K562 (cell line): ENCODE results near the gene SGSH. TPM values are rescaled to one million over a fixed set of nuclear protein-coding genes. Genes with fewer than 3 reads are reported as not detected.
A peak's percentile ranks its signal among the peaks of the same experiment; 100 is the strongest.

ENCODE experiments used
- ATF1 ChIP-seq, 2 experiments: fragments of 450-650 bp in 1 of 2; IDR thresholded peaks; 2 replicates each; pipeline ENCODE4 v1.6.1; 2016; ENCODE audit warnings: missing compliant biosample characterization in 1 of 2, missing genetic modification characterization in 1 of 2
- FIP1L1 ChIP-seq: fragments of 200-400 bp; formaldehyde crosslinking; IDR thresholded peaks from 2 replicates; pipeline ENCODE4 v1.6.1; 2018; ENCODE audit warnings: mild to moderate bottlenecking, low read depth, low read length; ENCODE audit not compliant: poor library complexity, severe bottlenecking
- GATAD2B ChIP-seq: fragments of 450-650 bp; IDR thresholded peaks from 2 replicates; pipeline ENCODE4 v1.6.1; 2017; ENCODE audit warnings: mild to moderate bottlenecking, borderline replicate concordance
- HDAC8 ChIP-seq: fragments of 450-650 bp; IDR thresholded peaks from 2 replicates; pipeline ENCODE4 v1.6.1; 2016; ENCODE audit warnings: mild to moderate bottlenecking, missing genetic modification characterization, moderate library complexity, missing compliant biosample characterization
- MYC ChIP-seq, 2 experiments: fragments of 250-450 bp in 1 of 2; sonication (Bioruptor Pico) in 1 of 2; IDR thresholded peaks; 2 replicates each; pipeline versions ENCODE4 v1.5.1 to v1.6.1; 2012 to 2021; ENCODE audit warnings: low read depth in 2 of 2, borderline replicate concordance in 1 of 2, improper control_type of control experiment in 1 of 2, low read length in 1 of 2, mild to moderate bottlenecking in 1 of 2, moderate library complexity in 1 of 2
- PML ChIP-seq: IDR thresholded peaks from 2 replicates; pipeline ENCODE4 v1.6.1; 2012; ENCODE audit warnings: low read length, inconsistent platforms
- RCOR1 ChIP-seq, 2 experiments: IDR thresholded peaks; 2 replicates each; pipeline ENCODE4 v1.6.1; 2012; ENCODE audit warnings: low read depth in 2 of 2, low read length in 2 of 2, borderline replicate concordance in 1 of 2, improper control_type of control experiment in 1 of 2
- TSC22D4 ChIP-seq: fragments of 450-650 bp; IDR thresholded peaks from 2 replicates; pipeline ENCODE4 v1.6.1; 2016; ENCODE audit warnings: missing genetic modification characterization, missing biosample characterization, control low read depth
- YY1 ChIP-seq, 3 experiments: IDR thresholded peaks; 2 replicates each; pipeline ENCODE4 v1.6.1; 2011; ENCODE audit warnings: low read length in 2 of 3, mild to moderate bottlenecking in 2 of 3, moderate library complexity in 2 of 3, borderline replicate concordance in 1 of 3, control low read depth in 1 of 3, low read depth in 1 of 3; ENCODE audit not compliant: insufficient read depth in 3 of 3, insufficient replicate concordance in 2 of 3, control insufficient read depth in 1 of 3, insufficient read length in 1 of 3; ENCODE audit errors: extremely low read depth in 1 of 3
- ZFX ChIP-seq: sonication (generic); formaldehyde crosslinking; IDR thresholded peaks from 2 replicates; pipeline ENCODE4 v1.8.0; 2022; ENCODE audit warnings: mild to moderate bottlenecking, missing genetic modification reagents, moderate library complexity
- ZNF583 ChIP-seq: fragments of 250-450 bp; sonication (Bioruptor Pico); IDR thresholded peaks from 2 replicates; pipeline ENCODE4 v1.4.0; 2020
- ZNF584 ChIP-seq: fragments of 200-800 bp; sonication (Bioruptor generic); IDR thresholded peaks from 2 replicates; pipeline ENCODE4 v1.6.1; 2016; ENCODE audit warnings: low read depth, mild to moderate bottlenecking, missing genetic modification characterization, missing compliant biosample characterization
- ZNF76 ChIP-seq: fragments of 250-450 bp; sonication (Bioruptor Pico); IDR thresholded peaks from 2 replicates; pipeline ENCODE4 v1.4.0; 2020; ENCODE audit warnings: mild to moderate bottlenecking, moderate library complexity, borderline replicate concordance
- polyA plus RNA-seq, 8 experiments: library from polyadenylated mRNA; depleted of rRNA in 4 of 8; stranded (reverse) in 5 of 8; unstranded in 3 of 8; fragments of >200 nt; fragmentation: Nextera tagmentation in 2 of 8; fragmentation: Illumina TruSeq in 1 of 8; extraction: Ambion mirVana in 2 of 8; extraction: Trizol in 1 of 8; gene quantifications; 2 replicates each; pipeline versions ENCODE4 v1.2.1 to v1.2.3, GENCODE V29; 2011 to 2014; ENCODE audit warnings: inconsistent platforms in 1 of 8, missing spikeins in 1 of 8
- total RNA-seq, 7 experiments: library from RNA; depleted of rRNA in 6 of 7; stranded (reverse); fragments of >200 nt in 6 of 7; fragmentation: Illumina TruSeq in 2 of 7; extraction: Trizol in 2 of 7; gene quantifications; 2 replicates each; pipeline versions ENCODE4 v1.2.1 to v1.2.3, GENCODE V29; 2011 to 2021; ENCODE audit warnings: low replicate concordance in 1 of 7
- TF ChIP-seq, protein P1 (sequence below): sonication (generic); formaldehyde crosslinking; IDR thresholded peaks from 2 replicates; pipeline ENCODE4 v1.8.0; 2022; ENCODE audit warnings: mild to moderate bottlenecking, missing genetic modification reagents
- TF ChIP-seq, protein P2 (sequence below): fragments of 200-800 bp; sonication (Bioruptor generic); IDR thresholded peaks from 2 replicates; pipeline ENCODE4 v1.6.1; 2017; ENCODE audit warnings: missing genetic modification characterization, missing compliant biosample characterization
- TF ChIP-seq, protein P3 (sequence below): fragments of 450-650 bp; conservative IDR thresholded peaks from 2 replicates; pipeline ENCODE4 v1.6.1; 2016; ENCODE audit warnings: missing genetic modification characterization, low read depth, mild to moderate bottlenecking, missing compliant biosample characterization, moderate library complexity
- TF ChIP-seq, protein P4 (sequence below): sonication (generic); formaldehyde crosslinking; IDR thresholded peaks from 2 replicates; pipeline ENCODE4 v1.8.1; 2023; ENCODE audit warnings: mild to moderate bottlenecking, missing genetic modification reagents, moderate library complexity

Gene SGSH
- total and polyA plus RNA-seq, 9 of the 15 experiments (the other 6 are each of a cell fraction or from before 2014, with no cell fraction given) = 0.25 to 15.7 (median 4.9) TPM

DNA sequence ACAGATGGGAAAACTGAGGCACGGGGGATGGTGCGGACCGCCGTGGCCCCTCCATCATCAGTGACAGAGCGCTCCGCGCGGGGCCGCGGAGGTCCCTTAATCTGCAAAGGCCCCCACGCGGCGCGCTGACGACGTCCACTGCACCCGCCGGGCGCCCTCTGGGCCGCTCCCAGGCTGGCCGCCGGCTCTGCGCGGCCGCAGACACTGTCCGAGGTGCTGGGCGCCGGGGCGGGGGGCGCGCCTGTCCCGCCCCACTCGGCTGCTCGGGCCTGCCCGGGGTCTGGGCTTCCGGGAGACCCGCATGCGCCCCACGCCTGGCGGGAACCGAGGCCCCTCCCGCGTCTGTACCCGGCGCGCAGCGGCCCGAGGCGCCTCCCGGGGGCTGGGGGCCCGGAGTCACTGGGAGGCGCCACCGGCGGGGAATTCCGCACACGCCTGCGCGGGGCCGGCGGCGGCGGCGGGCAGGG, 40.0 kb upstream of the SGSH start (continued):
- TF ChIP-seq, protein P1, sequence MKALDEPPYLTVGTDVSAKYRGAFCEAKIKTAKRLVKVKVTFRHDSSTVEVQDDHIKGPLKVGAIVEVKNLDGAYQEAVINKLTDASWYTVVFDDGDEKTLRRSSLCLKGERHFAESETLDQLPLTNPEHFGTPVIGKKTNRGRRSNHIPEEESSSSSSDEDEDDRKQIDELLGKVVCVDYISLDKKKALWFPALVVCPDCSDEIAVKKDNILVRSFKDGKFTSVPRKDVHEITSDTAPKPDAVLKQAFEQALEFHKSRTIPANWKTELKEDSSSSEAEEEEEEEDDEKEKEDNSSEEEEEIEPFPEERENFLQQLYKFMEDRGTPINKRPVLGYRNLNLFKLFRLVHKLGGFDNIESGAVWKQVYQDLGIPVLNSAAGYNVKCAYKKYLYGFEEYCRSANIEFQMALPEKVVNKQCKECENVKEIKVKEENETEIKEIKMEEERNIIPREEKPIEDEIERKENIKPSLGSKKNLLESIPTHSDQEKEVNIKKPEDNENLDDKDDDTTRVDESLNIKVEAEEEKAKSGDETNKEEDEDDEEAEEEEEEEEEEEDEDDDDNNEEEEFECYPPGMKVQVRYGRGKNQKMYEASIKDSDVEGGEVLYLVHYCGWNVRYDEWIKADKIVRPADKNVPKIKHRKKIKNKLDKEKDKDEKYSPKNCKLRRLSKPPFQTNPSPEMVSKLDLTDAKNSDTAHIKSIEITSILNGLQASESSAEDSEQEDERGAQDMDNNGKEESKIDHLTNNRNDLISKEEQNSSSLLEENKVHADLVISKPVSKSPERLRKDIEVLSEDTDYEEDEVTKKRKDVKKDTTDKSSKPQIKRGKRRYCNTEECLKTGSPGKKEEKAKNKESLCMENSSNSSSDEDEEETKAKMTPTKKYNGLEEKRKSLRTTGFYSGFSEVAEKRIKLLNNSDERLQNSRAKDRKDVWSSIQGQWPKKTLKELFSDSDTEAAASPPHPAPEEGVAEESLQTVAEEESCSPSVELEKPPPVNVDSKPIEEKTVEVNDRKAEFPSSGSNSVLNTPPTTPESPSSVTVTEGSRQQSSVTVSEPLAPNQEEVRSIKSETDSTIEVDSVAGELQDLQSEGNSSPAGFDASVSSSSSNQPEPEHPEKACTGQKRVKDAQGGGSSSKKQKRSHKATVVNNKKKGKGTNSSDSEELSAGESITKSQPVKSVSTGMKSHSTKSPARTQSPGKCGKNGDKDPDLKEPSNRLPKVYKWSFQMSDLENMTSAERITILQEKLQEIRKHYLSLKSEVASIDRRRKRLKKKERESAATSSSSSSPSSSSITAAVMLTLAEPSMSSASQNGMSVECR (CRISPR knock-in tag) = peak; percentile 62; the same call in 1 of the 2 replicates
- TF ChIP-seq PML (peak; percentile 18; the same call in 1 of the 2 replicates), ATF1 (CRISPR knock-in tag; IDR thresholded peaks at IDR 0.05) (no peak), ATF1 (tag; IDR thresholded peaks at IDR 0.05) (peak; percentile 61), ZNF76 (0 out of 2 replicates have a peak, but pooled peaks have one; percentile 19), MYC (IDR thresholded peaks at IDR 0.05; ENCODE audit: low read depth, low read length) (peak; percentile 51; the same call in 1 of the 2 replicates), MYC (CRISPR knock-in tag; IDR thresholded peaks at IDR 0.05; ENCODE audit: borderline replicate concordance, low read depth) (no peak), ZNF583 (CRISPR knock-in tag) (peak; percentile 70; the same call in 1 of the 2 replicates), RCOR1 (IDR thresholded peaks at IDR 0.05; ENCODE audit: borderline replicate concordance in 1 of 2, low read depth in 2 of 2, low read length in 2 of 2) (peak in 1 of 2 experiments; percentile 46; a peak in 1 of 4 replicates), TSC22D4 (tag) (no peak), GATAD2B (peak; percentile 97), ZFX (CRISPR knock-in tag) (peak; percentile 70), HDAC8 (tag) (0 out of 2 replicates have a peak, but pooled peaks have one; percentile 55), FIP1L1 (no peak), ZNF584 (CRISPR knock-in tag) (no peak), YY1 (IDR thresholded peaks at IDR 0.05; ENCODE audit: borderline replicate concordance in 1 of 3, control insufficient read depth in 1 of 3, extremely low read depth in 1 of 3, insufficient read depth in 3 of 3, insufficient read length in 1 of 3, insufficient replicate concordance in 2 of 3, low read depth in 1 of 3, low read length in 2 of 3) (peak in 2 of 3 experiments; percentile 15 to 45)
- TF ChIP-seq, protein P2, sequence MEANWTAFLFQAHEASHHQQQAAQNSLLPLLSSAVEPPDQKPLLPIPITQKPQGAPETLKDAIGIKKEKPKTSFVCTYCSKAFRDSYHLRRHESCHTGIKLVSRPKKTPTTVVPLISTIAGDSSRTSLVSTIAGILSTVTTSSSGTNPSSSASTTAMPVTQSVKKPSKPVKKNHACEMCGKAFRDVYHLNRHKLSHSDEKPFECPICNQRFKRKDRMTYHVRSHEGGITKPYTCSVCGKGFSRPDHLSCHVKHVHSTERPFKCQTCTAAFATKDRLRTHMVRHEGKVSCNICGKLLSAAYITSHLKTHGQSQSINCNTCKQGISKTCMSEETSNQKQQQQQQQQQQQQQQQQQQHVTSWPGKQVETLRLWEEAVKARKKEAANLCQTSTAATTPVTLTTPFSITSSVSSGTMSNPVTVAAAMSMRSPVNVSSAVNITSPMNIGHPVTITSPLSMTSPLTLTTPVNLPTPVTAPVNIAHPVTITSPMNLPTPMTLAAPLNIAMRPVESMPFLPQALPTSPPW (CRISPR knock-in tag) = peak; percentile 87
- TF ChIP-seq, protein P3, sequence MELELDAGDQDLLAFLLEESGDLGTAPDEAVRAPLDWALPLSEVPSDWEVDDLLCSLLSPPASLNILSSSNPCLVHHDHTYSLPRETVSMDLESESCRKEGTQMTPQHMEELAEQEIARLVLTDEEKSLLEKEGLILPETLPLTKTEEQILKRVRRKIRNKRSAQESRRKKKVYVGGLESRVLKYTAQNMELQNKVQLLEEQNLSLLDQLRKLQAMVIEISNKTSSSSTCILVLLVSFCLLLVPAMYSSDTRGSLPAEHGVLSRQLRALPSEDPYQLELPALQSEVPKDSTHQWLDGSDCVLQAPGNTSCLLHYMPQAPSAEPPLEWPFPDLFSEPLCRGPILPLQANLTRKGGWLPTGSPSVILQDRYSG = 0 out of 2 replicates have a peak, but pooled peaks have one; percentile 32
- TF ChIP-seq, protein P4, sequence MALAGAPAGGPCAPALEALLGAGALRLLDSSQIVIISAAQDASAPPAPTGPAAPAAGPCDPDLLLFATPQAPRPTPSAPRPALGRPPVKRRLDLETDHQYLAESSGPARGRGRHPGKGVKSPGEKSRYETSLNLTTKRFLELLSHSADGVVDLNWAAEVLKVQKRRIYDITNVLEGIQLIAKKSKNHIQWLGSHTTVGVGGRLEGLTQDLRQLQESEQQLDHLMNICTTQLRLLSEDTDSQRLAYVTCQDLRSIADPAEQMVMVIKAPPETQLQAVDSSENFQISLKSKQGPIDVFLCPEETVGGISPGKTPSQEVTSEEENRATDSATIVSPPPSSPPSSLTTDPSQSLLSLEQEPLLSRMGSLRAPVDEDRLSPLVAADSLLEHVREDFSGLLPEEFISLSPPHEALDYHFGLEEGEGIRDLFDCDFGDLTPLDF = peak; percentile 87
